Lung (tissue), 12 donors: ENCODE results near the gene OR5T2. TPM values are rescaled to one million over a fixed set of nuclear protein-coding genes. Genes with fewer than 3 reads are reported as not detected.

ENCODE experiments used
- ATAC-seq: fragments of 200-7000 bp; cut with Tn5 transposase; one replicate; pipeline ENCODE4 v1.9.1; 2020; ENCODE audit warnings: moderate number of reproducible peaks; ENCODE audit not compliant: insufficient read depth, low FRiP score
- DNase-seq, 3 donors: peaks; one replicate each; pipeline ENCODE4 v3.0.0-alpha.2; 2013 to 2017
- H3K27ac ChIP-seq, 2 donors: one replicate each; pipeline ENCODE4 v1.5.1; 2013; ENCODE audit warnings: mild to moderate bottlenecking in 2 of 2, moderate library complexity in 2 of 2, control low read depth in 1 of 2, inconsistent platforms in 1 of 2, low read depth in 1 of 2, low read length in 1 of 2
- H3K27me3 ChIP-seq, 3 donors: one replicate each; pipeline ENCODE4 v1.5.1; 2013; ENCODE audit warnings: low read length in 2 of 3; ENCODE audit not compliant: control insufficient read depth in 3 of 3, insufficient read depth in 3 of 3
- H3K36me3 ChIP-seq, 4 donors: one replicate each; pipeline ENCODE4 v1.5.1; 2013; ENCODE audit warnings: low read length in 4 of 4, mild to moderate bottlenecking in 1 of 4, moderate library complexity in 1 of 4; ENCODE audit not compliant: control insufficient read depth in 4 of 4, insufficient read depth in 4 of 4
- H3K4me1 ChIP-seq, 5 donors: one replicate each; pipeline ENCODE4 v1.5.1; 2013; ENCODE audit warnings: low read length in 5 of 5, mild to moderate bottlenecking in 2 of 5, moderate library complexity in 1 of 5; ENCODE audit not compliant: control insufficient read depth in 5 of 5, insufficient read depth in 5 of 5
- H3K4me3 ChIP-seq: one replicate; pipeline ENCODE4 v1.5.1; 2013; ENCODE audit warnings: mild to moderate bottlenecking, control low read depth, moderate library complexity
- H3K9ac ChIP-seq, 2 donors: one replicate each; pipeline ENCODE4 v1.5.1; 2013; ENCODE audit warnings: low read length in 2 of 2, control low read depth in 1 of 2; ENCODE audit not compliant: insufficient read depth in 1 of 2
- H3K9me3 ChIP-seq, 4 donors: one replicate each; pipeline ENCODE4 v1.5.1; 2013; ENCODE audit warnings: low read length in 3 of 4, mild to moderate bottlenecking in 1 of 4, moderate library complexity in 1 of 4; ENCODE audit not compliant: control insufficient read depth in 4 of 4, insufficient read depth in 3 of 4
- CTCF ChIP-seq: IDR thresholded peaks from 2 replicates; pipeline ENCODE4 v1.5.1; 2012; ENCODE audit warnings: mild to moderate bottlenecking; ENCODE audit errors: control extremely low read depth, extremely low read depth
- WGBS, 2 donors: extraction: QIAGEN DNeasy Blood & Tissue Kit; methylation state at CpG; one replicate each; pipeline ENCODE4 v1.1.7; 2013; 5-methylcytosine and 5-hydroxymethylcytosine counted together
- polyA plus RNA-seq, 2 donors: library from polyadenylated mRNA; stranded (reverse); fragments of 200-250 nt; gene quantifications; one replicate each; pipeline ENCODE4 v1.2.1, GENCODE V29; 2013
- total RNA-seq, 2 donors: library from RNA; depleted of rRNA in 1 of 2; stranded (reverse); fragments of >200 nt in 1 of 2; gene quantifications; one replicate each; pipeline ENCODE4 v1.2.1, GENCODE V29; 2014 to 2021
- donor health status: control.
- donor health status: control.
- donor health status: Bipolar disorder and iron deficiency.
- donor health status: healthy.
- donor health status: DM: yes; HTN: yes; CAD: no.

OR5T2 gene
- total and polyA plus RNA-seq, 4 donors: not detected

GRCh38 chr11:56188602-56189001, 45.5 kb downstream of the OR5T2 start:
- no peak for DNase-seq

GRCh38 chr11:56183459-56183858, 50.6 kb downstream of the OR5T2 start:
- Histone ChIP-seq H3K27me3 (no peaks in the 10 kb centered on the region), H3K9ac (no peak overlapping the region), H3K36me3 (no peaks in the 10 kb centered on the region), H3K27ac (no peak overlapping the region), H3K9me3 (peaks cover 0 to 5% (median 2%) of the 10 kb centered on the region in 4 donors), H3K4me3 (no peak overlapping the region), H3K4me1 (no peaks in the 10 kb centered on the region)
- no peak for TF ChIP-seq CTCF
- DNase-seq (no peak), ATAC-seq (no peak)

More at GRCh38 chr11:56188602-56189001, 45.5 kb downstream of the OR5T2 start:
- Histone ChIP-seq H3K36me3 (no peaks in the 10 kb centered on the region), H3K4me3 (no peak overlapping the region), H3K4me1 (no peaks in the 10 kb centered on the region), H3K27ac (no peak overlapping the region), H3K9me3 (peaks cover 0 to 3% (median 1%) of the 10 kb centered on the region in 4 donors), H3K27me3 (no peaks in the 10 kb centered on the region), H3K9ac (no peak overlapping the region)
- WGBS, 2 donors: 89 to 91% methylated on average over 3 of the region's 3 CpGs
- no peak for TF ChIP-seq CTCF
- no peak for ATAC-seq

Other genes with a start within 250 kb of the OR5T2 start
- gene OR5F1, start 239.6 kb downstream of the OR5T2 start, total RNA-seq: not detected
- gene OR5F1, start 239.6 kb downstream of the OR5T2 start, polyA plus RNA-seq: not detected
- not detected for gene OR5AS1, start 206.6 kb downstream of the OR5T2 start, total RNA-seq
- gene OR5AS1, start 206.6 kb downstream of the OR5T2 start, polyA plus RNA-seq: not detected
- gene OR8I2, start 140.9 kb downstream of the OR5T2 start, total RNA-seq: not detected
- gene OR8I2, start 140.9 kb downstream of the OR5T2 start, polyA plus RNA-seq: not detected
- gene OR8H2, start 130.6 kb downstream of the OR5T2 start, total RNA-seq: not detected
- gene OR8H2, start 130.6 kb downstream of the OR5T2 start, polyA plus RNA-seq: not detected
- not detected for gene OR8H3, start 111.9 kb downstream of the OR5T2 start, total RNA-seq
- not detected for gene OR8H3, start 111.9 kb downstream of the OR5T2 start, polyA plus RNA-seq
- not detected for gene OR8J3, start 94.1 kb downstream of the OR5T2 start, total RNA-seq
- not detected for gene OR8J3, start 94.1 kb downstream of the OR5T2 start, polyA plus RNA-seq
- not detected for gene OR8K5, start 73.9 kb downstream of the OR5T2 start, total RNA-seq
- gene OR8K5, start 73.9 kb downstream of the OR5T2 start, polyA plus RNA-seq: not detected
- gene OR5J2, start 57.6 kb downstream of the OR5T2 start, total RNA-seq: not detected
- gene OR5J2, start 57.6 kb downstream of the OR5T2 start, polyA plus RNA-seq: not detected
- gene OR5T3, start 18.0 kb upstream of the OR5T2 start, total RNA-seq: not detected
- gene OR5T3, start 18.0 kb upstream of the OR5T2 start, polyA plus RNA-seq: not detected
- gene OR5T1, start 39.9 kb upstream of the OR5T2 start, total RNA-seq: not detected
- gene OR5T1, start 39.9 kb upstream of the OR5T2 start, polyA plus RNA-seq: not detected
- not detected for gene OR8H1, start 58.0 kb upstream of the OR5T2 start, total RNA-seq
- not detected for gene OR8H1, start 58.0 kb upstream of the OR5T2 start, polyA plus RNA-seq
- not detected for gene OR8K3, start 80.9 kb upstream of the OR5T2 start, total RNA-seq
- not detected for gene OR8K3, start 80.9 kb upstream of the OR5T2 start, polyA plus RNA-seq
- not detected for gene OR8K1, start 111.8 kb upstream of the OR5T2 start, total RNA-seq
- gene OR8K1, start 111.8 kb upstream of the OR5T2 start, polyA plus RNA-seq: not detected
- not detected for gene OR8J1, start 120.0 kb upstream of the OR5T2 start, total RNA-seq
- not detected for gene OR8J1, start 120.0 kb upstream of the OR5T2 start, polyA plus RNA-seq
- gene OR8U1, start 141.4 kb upstream of the OR5T2 start, total RNA-seq: not detected
- gene OR8U1, start 141.4 kb upstream of the OR5T2 start, polyA plus RNA-seq: not detected
- not detected for gene OR5AL1, start 178.4 kb upstream of the OR5T2 start, total RNA-seq
- gene OR5AL1, start 178.4 kb upstream of the OR5T2 start, polyA plus RNA-seq: not detected
- gene OR5M3, start 239.1 kb upstream of the OR5T2 start, total RNA-seq: not detected
- gene OR5M3, start 239.1 kb upstream of the OR5T2 start, polyA plus RNA-seq: not detected